OCI-LY1 (cell line): Measurements from ENCODE around the gene RBL1.
"Not testable (repeated sequence)": the region's sequence is repeated elsewhere in the genome, so short reads cannot be mapped to it uniquely, and the experiment has no call there.

ENCODE experiments used
- CTCF ChIP-seq: fragments of 200-600 bp; sonication (generic), shearing (Covaris generic); IDR thresholded peaks from 2 replicates; pipeline ENCODE4 v1.5.1; 2017; ENCODE audit warnings: mild to moderate bottlenecking, antibody characterized with exemption, low read length, moderate library complexity, mixed read lengths
- EZH2 ChIP-seq: fragments of 200-600 bp; sonication (generic), shearing (Covaris generic); IDR thresholded peaks from 2 replicates; pipeline ENCODE4 v1.8.0; 2017; ENCODE audit warnings: borderline replicate concordance, mixed run types, mild to moderate bottlenecking, antibody characterized with exemption, low read length, moderate library complexity, mixed read lengths

GRCh38 chr20:37000171-37000570 is 95.6 kb downstream of the RBL1 start:
- not testable (repeated sequence) for TF ChIP-seq CTCF, EZH2
